Mucosa of descending colon (tissue), 3 donors: Measurements from ENCODE around the gene TMEM151A. TPM values are rescaled to one million over a fixed set of nuclear protein-coding genes. Genes with fewer than 3 reads are reported as not detected.
A peak's percentile ranks its signal among the peaks of the same experiment; 100 is the strongest.

ENCODE experiments used
- ATAC-seq: fragments of 200-7000 bp; cut with Tn5 transposase; one replicate; pipeline ENCODE4 v1.9.1; 2020; ENCODE audit warnings: mild to moderate bottlenecking, moderate library complexity
- DNase-seq, 3 donors: peaks; one replicate each; pipeline ENCODE4 v3.0.0-alpha.2; 2020
- H3K36me3 ChIP-seq: fragments of 200-600 bp; one replicate; pipeline ENCODE4 v1.8.0; 2021; ENCODE audit warnings: low read depth, mild to moderate bottlenecking
- H3K4me1 ChIP-seq: fragments of 200-600 bp; one replicate; pipeline ENCODE4 v1.8.0; 2021; ENCODE audit warnings: low read depth, mild to moderate bottlenecking
- H3K4me3 ChIP-seq: fragments of 200-600 bp; one replicate; pipeline ENCODE4 v1.8.0; 2021; ENCODE audit warnings: mild to moderate bottlenecking
- H3K9me3 ChIP-seq: fragments of 200-600 bp; one replicate; pipeline ENCODE4 v1.8.0; 2021; ENCODE audit warnings: mild to moderate bottlenecking
- CTCF ChIP-seq: fragments of 200-600 bp; IDR thresholded peaks from one replicate; pipeline ENCODE4 v1.8.0; 2022; ENCODE audit warnings: antibody characterized with exemption, mild to moderate bottlenecking
- intact Hi-C, 2 donors: fragments of 100-400 bp; cut with DNase I in 1 of 2; cut with micrococcal nuclease in 1 of 2; formaldehyde crosslinking; loops; one replicate each; pipeline versions ENCODE4 v1.11.0 to v1.11.1; 2022; cut with DNase I, micrococcal nuclease
- total RNA-seq, 3 donors: library from RNA; stranded (reverse); fragmentation: NEBNext Ultra II Directional in 2 of 3; extraction: Animal tissue kit (Norgen Biotek cat#: 25700) in 2 of 3; gene quantifications; one replicate each; pipeline versions ENCODE4 v1.2.1 to v1.2.4, GENCODE V29; 2021 to 2023
- donor health status: DM: no; HTN: no; CAD: no; lungs with moderate emphysema.
- donor health status: DM: no; HTN: no; CAD: no.
- donor health status: DM: no; HTN: yes; CAD: no.

The TMEM151A gene
- total RNA-seq, 3 donors from 2014 or later, result 0.17 to 0.38 (median 0.27) TPM

GRCh38 chr11:66292543-66293332 is 1.0 kb downstream of the TMEM151A start:
- Histone ChIP-seq H3K9me3 (no peaks in the 10 kb centered on the region), H3K4me3 (no peak overlapping the region), H3K4me1 (peaks cover 28% of the 10 kb centered on the region), H3K36me3 (no peaks in the 10 kb centered on the region)
- TF ChIP-seq CTCF, result no peak
- intact Hi-C loops, result no loop called here
- DNase-seq (peak in 1 of 3 donors; percentile 41), ATAC-seq (no peak)

GRCh38 chr11:66293352-66293751 is 1.7 kb downstream of the TMEM151A start:
- Histone ChIP-seq H3K4me1 (peaks cover 22% of the 10 kb centered on the region), H3K9me3 (no peaks in the 10 kb centered on the region), H3K4me3 (no peak overlapping the region), H3K36me3 (no peaks in the 10 kb centered on the region)
- intact Hi-C loops, result no loop called here
- ATAC-seq (no peak), DNase-seq (peak in 1 of 3 donors; percentile 38)
- no peak for TF ChIP-seq CTCF

- Histone ChIP-seq H3K9me3 (no peaks in the 10 kb centered on the region), H3K4me1 (peaks cover 19% of the 10 kb centered on the region), H3K36me3 (no peaks in the 10 kb centered on the region), H3K4me3 (no peak overlapping the region)
- intact Hi-C loops, result no loop called here
- no peak for TF ChIP-seq CTCF
- no peak for ATAC-seq
- peak in 1 of 3 donors; percentile 34 for DNase-seq
Measured at GRCh38 chr11:66293777-66294625, 2.3 kb downstream of the TMEM151A start.

GRCh38 chr11:66294626-66295620 is 3.2 kb downstream of the TMEM151A start:
- TF ChIP-seq CTCF, result no peak
- intact Hi-C loops, result no loop called here
- peak in 1 of 3 donors; percentile 50 for DNase-seq
- H3K4me1 ChIP-seq, result peaks cover 13% of the 10 kb centered on the region
- H3K36me3 ChIP-seq, result no peaks in the 10 kb centered on the region
- no peaks in the 10 kb centered on the region for H3K9me3 ChIP-seq
- no peak overlapping the region for H3K4me3 ChIP-seq
- no peak for ATAC-seq

GRCh38 chr11:66297610-66298009 is 5.9 kb downstream of the TMEM151A start:
- no peak for ATAC-seq
- Histone ChIP-seq H3K36me3 (no peaks in the 10 kb centered on the region), H3K9me3 (no peaks in the 10 kb centered on the region), H3K4me3 (no peak overlapping the region), H3K4me1 (no peaks in the 10 kb centered on the region)
- no peak for TF ChIP-seq CTCF
- intact Hi-C loops, result no loop called here
- DNase-seq, result no peak
